DND-41 (cell line): ENCODE results near the gene CELF5.

Experiments used
- ATAC-seq: fragments of 200-7000 bp; cut with Tn5 transposase; 3 replicates; pipeline ENCODE4 v1.9.1; 2021; ENCODE audit warnings: low read depth; ENCODE audit not compliant: insufficient read depth
- DNase-seq: peaks from one replicate; pipeline ENCODE4 v3.0.0-alpha.2; 2020
- H2AFZ ChIP-seq: 2 replicates; pipeline ENCODE4 v1.6.0; 2012; ENCODE audit warnings: low read depth, low read length
- H3K27ac ChIP-seq: 2 replicates; pipeline ENCODE4 v1.5.1; 2012; ENCODE audit warnings: low read length, inconsistent platforms
- H3K27me3 ChIP-seq: fragments of 200-600 bp; sonication (generic); 2 replicates; pipeline ENCODE4 v1.6.0; 2012; ENCODE audit warnings: low read length, mild to moderate bottlenecking, inconsistent platforms; ENCODE audit not compliant: insufficient read depth, poor library complexity
- H3K36me3 ChIP-seq: 2 replicates; pipeline ENCODE4 v1.5.1; 2012; ENCODE audit warnings: low read length, inconsistent platforms; ENCODE audit not compliant: insufficient read depth
- H3K4me1 ChIP-seq: 2 replicates; pipeline ENCODE4 v1.5.1; 2012; ENCODE audit warnings: mild to moderate bottlenecking, low read length; ENCODE audit not compliant: insufficient read depth
- H3K4me2 ChIP-seq: 2 replicates; pipeline ENCODE4 v1.6.0; 2012; ENCODE audit warnings: mild to moderate bottlenecking, moderate library complexity, low read length, inconsistent platforms; ENCODE audit not compliant: insufficient read depth
- H3K4me3 ChIP-seq, 2 experiments: fragments of 200-600 bp in 1 of 2; shearing (Covaris generic) in 1 of 2; 2 replicates each; pipeline ENCODE4 v1.5.1; 2012 to 2016; ENCODE audit warnings: inconsistent platforms in 2 of 2, low read length in 2 of 2, mild to moderate bottlenecking in 2 of 2, low read depth in 1 of 2, moderate library complexity in 1 of 2
- H3K79me2 ChIP-seq: 2 replicates; pipeline ENCODE4 v1.6.0; 2012; ENCODE audit warnings: low read length, inconsistent platforms; ENCODE audit not compliant: insufficient read depth
- H3K9ac ChIP-seq: 2 replicates; pipeline ENCODE4 v1.6.0; 2012; ENCODE audit warnings: low read depth, mild to moderate bottlenecking, inconsistent platforms, low read length, moderate library complexity
- H3K9me3 ChIP-seq: 2 replicates; pipeline ENCODE4 v1.5.1; 2012; ENCODE audit warnings: low read length, moderate library complexity, mild to moderate bottlenecking, inconsistent platforms; ENCODE audit not compliant: insufficient read depth, severe bottlenecking
- H4K20me1 ChIP-seq: 2 replicates; pipeline ENCODE4 v1.6.0; 2012; ENCODE audit warnings: low read length; ENCODE audit not compliant: insufficient read depth
- EZH2 ChIP-seq: IDR thresholded peaks from 3 replicates; pipeline ENCODE4 v1.6.1; 2012; ENCODE audit warnings: borderline replicate concordance, low read depth, mild to moderate bottlenecking, moderate library complexity, low read length, inconsistent platforms; ENCODE audit not compliant: severe bottlenecking
- TF ChIP-seq, protein P1 (sequence below): IDR thresholded peaks from 2 replicates; pipeline ENCODE4 v1.5.1; 2012; ENCODE audit warnings: borderline replicate concordance, low read length, moderate library complexity, mild to moderate bottlenecking; ENCODE audit not compliant: poor library complexity, severe bottlenecking; ENCODE audit errors: extremely low read depth

Gene CELF5

DNA sequence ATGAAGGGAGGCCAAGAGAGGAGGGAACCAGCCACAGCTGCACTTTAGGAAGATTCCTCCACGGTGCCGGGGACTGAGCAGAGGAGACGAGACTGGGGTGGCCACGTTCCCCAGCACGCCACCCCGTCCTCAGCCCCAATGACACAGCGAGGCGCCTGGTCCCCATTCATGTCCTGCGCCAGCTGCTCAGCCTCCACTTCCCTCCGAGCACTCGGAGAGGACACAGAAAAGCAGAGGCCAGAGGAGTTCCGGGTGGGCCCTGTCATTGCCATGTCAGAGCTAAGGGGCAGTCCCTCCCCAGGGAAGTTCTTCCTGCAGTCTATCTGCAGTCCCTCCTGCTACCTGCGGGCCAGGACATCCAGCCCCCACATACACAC is 88.7 kb downstream of the CELF5 start:
- TF ChIP-seq EZH2: no peak
- TF ChIP-seq, protein P1, sequence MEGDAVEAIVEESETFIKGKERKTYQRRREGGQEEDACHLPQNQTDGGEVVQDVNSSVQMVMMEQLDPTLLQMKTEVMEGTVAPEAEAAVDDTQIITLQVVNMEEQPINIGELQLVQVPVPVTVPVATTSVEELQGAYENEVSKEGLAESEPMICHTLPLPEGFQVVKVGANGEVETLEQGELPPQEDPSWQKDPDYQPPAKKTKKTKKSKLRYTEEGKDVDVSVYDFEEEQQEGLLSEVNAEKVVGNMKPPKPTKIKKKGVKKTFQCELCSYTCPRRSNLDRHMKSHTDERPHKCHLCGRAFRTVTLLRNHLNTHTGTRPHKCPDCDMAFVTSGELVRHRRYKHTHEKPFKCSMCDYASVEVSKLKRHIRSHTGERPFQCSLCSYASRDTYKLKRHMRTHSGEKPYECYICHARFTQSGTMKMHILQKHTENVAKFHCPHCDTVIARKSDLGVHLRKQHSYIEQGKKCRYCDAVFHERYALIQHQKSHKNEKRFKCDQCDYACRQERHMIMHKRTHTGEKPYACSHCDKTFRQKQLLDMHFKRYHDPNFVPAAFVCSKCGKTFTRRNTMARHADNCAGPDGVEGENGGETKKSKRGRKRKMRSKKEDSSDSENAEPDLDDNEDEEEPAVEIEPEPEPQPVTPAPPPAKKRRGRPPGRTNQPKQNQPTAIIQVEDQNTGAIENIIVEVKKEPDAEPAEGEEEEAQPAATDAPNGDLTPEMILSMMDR: no peak
- no peak for ATAC-seq
- H3K4me2 ChIP-seq: no peak overlapping the region
- no peaks in the 10 kb centered on the region for H3K79me2 ChIP-seq
- H3K27ac ChIP-seq: no peak overlapping the region
- H3K27me3 ChIP-seq: no peaks in the 10 kb centered on the region
- no peak overlapping the region for H3K4me3 ChIP-seq
- H3K36me3 ChIP-seq: no peaks in the 10 kb centered on the region
- H2AFZ ChIP-seq: no peak overlapping the region
- no peak for DNase-seq
- no peak overlapping the region for H3K9ac ChIP-seq
- H3K4me1 ChIP-seq: no peaks in the 10 kb centered on the region
- 0 out of 2 replicates have a peak, but pooled peaks cover 2% of the 10 kb centered on the region for H4K20me1 ChIP-seq
- H3K9me3 ChIP-seq: no peaks in the 10 kb centered on the region

DNA sequence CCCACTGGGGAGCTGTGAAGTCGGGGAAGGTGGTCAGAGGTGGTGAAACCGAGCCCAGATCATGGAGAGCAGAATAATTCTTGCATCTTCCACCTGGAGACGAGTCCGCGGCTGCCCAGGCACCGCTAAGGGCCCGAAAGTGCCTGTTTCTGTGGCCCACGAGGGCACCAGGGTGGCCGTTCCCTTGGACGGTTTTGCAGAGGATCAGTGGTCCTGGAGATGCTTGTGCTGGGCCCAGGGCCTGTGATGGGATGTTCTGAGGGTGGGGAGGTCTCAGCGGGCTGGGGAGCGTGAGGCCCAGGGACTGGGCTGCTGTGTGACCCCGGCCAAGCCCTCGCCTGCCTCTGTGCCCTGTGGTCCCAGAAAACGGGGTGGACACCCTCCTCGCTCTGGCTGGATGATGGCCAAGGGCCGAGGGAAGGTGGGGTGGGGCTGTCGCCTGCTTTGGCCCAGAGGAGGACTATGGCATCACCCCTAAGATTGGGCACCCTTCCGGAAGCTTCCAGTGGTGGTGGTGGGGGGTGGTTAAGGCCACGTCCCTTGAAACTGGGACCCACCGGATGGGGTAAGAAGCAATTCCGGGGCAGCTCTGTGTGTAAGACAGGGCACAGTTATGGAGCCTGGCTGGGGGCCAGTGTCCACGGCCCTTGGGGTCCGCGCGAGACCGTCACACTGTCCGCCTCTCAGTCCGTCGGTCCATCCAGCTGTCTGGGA is 90.7 kb downstream of the CELF5 start:
- no peaks in the 10 kb centered on the region for H3K9me3 ChIP-seq
- no peak overlapping the region for H3K4me2 ChIP-seq
- DNase-seq (no peak), ATAC-seq (no peak)
- TF ChIP-seq, protein P1: no peak
- TF ChIP-seq EZH2: no peak
- no peaks in the 10 kb centered on the region for H3K36me3 ChIP-seq
- no peaks in the 10 kb centered on the region for H3K27me3 ChIP-seq
- no peaks in the 10 kb centered on the region for H3K79me2 ChIP-seq
- H4K20me1 ChIP-seq: 0 out of 2 replicates have a peak, but pooled peaks cover 2% of the 10 kb centered on the region
- H2AFZ ChIP-seq: no peak overlapping the region
- no peak overlapping the region for H3K9ac ChIP-seq
- no peaks in the 10 kb centered on the region for H3K4me1 ChIP-seq
- H3K4me3 ChIP-seq: no peak overlapping the region
- no peak overlapping the region for H3K27ac ChIP-seq

DNA sequence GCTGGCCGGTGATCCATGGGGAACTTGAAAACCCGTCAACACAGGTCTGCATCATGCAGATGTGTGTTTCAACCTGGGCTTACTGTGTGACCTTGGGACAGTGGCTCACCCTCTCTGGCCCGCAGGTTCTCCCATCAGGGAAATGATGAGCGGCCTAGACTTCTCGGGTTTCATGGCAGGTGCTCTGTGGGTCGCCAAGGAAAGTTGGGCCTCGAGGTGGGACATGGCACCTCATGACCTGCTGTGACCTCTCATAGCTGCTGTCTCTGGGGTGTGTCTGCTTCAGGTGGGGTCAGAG is 91.2 kb downstream of the CELF5 start:
- Histone ChIP-seq H3K4me1 (no peaks in the 10 kb centered on the region), H3K4me3 (no peak overlapping the region), H3K9me3 (no peaks in the 10 kb centered on the region), H3K27me3 (no peaks in the 10 kb centered on the region), H3K27ac (no peak overlapping the region), H3K36me3 (no peaks in the 10 kb centered on the region), H3K4me2 (no peak overlapping the region), H3K9ac (no peak overlapping the region), H4K20me1 (0 out of 2 replicates have a peak, but pooled peaks cover 2% of the 10 kb centered on the region), H3K79me2 (no peaks in the 10 kb centered on the region), H2AFZ (no peak overlapping the region)
- DNase-seq: no peak
- ATAC-seq: no peak
- TF ChIP-seq EZH2: no peak
- TF ChIP-seq, protein P1: no peak

- H3K9me3 ChIP-seq: no peaks in the 10 kb centered on the region
- no peak overlapping the region for H3K4me3 ChIP-seq
- no peak overlapping the region for H3K27ac ChIP-seq
- H3K9ac ChIP-seq: no peak overlapping the region
- H3K27me3 ChIP-seq: no peaks in the 10 kb centered on the region
- ATAC-seq (no peak), DNase-seq (no peak)
- 0 out of 2 replicates have a peak, but pooled peaks cover 2% of the 10 kb centered on the region for H4K20me1 ChIP-seq
- H3K79me2 ChIP-seq: no peaks in the 10 kb centered on the region
- no peaks in the 10 kb centered on the region for H3K36me3 ChIP-seq
- no peaks in the 10 kb centered on the region for H3K4me1 ChIP-seq
- no peak for TF ChIP-seq EZH2
- TF ChIP-seq, protein P1: no peak
- H3K4me2 ChIP-seq: no peak overlapping the region
- H2AFZ ChIP-seq: no peak overlapping the region
Observed at GRCh38 chr19:3316132-3316648, 91.7 kb downstream of the CELF5 start.
